ENCODE results near the gene RNASEH2C. TPM values are rescaled to one million over a fixed set of nuclear protein-coding genes. Genes with fewer than 3 reads are reported as not detected.

RNASEH2C gene
- total and polyA plus RNA-seq, 2 of the 13 experiments (the other 11 are each of a cell fraction or from before 2014, with no cell fraction given) = 27.4 to 50.9 TPM

DNA sequence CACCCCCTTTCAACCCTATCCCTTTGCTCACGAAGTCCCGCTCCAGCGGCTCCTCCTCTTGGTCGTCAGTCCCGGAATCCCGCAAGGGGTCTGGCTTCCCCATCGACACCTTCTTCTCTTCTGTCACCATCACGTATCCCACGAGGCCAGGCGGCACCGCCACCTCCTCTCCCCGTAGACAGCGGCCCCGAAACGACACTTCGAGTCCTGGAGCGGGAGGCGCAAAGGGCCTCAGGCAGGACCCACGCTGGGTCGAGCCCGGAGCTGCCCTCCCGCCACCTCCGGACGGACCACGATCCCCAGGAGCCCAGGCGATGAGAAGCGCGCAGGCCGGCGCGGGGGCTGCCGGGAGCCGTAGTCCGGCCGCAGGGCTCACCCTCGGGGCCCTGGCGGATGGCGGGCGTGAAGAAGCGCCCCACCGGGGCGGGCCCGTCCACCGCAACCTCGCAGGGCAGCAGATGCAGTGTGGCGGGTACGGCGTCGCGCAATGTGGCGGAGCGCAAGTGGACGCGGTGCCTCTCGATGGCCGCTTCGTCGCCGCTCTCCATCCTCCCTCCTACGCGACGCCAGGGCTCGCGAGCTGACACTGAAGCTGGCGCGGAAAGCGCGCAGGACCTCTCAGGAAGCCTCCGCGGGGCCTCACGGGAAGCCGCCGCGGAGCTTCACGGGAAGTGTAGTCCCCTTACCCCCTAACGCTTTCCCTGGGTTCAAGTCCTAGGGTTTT, at the start of gene RNASEH2C (continued):
- TF ChIP-seq, protein P1, sequence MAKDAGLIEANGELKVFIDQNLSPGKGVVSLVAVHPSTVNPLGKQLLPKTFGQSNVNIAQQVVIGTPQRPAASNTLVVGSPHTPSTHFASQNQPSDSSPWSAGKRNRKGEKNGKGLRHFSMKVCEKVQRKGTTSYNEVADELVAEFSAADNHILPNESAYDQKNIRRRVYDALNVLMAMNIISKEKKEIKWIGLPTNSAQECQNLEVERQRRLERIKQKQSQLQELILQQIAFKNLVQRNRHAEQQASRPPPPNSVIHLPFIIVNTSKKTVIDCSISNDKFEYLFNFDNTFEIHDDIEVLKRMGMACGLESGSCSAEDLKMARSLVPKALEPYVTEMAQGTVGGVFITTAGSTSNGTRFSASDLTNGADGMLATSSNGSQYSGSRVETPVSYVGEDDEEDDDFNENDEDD (CRISPR knock-in tag; IDR thresholded peaks at IDR 0.05; ENCODE audit: borderline replicate concordance) = peak; percentile 93
- peak; percentile 34; the same call in 1 of the 2 replicates for TF ChIP-seq HIVEP1 (CRISPR knock-in tag; IDR thresholded peaks at IDR 0.05)
- TF ChIP-seq, protein P2, sequence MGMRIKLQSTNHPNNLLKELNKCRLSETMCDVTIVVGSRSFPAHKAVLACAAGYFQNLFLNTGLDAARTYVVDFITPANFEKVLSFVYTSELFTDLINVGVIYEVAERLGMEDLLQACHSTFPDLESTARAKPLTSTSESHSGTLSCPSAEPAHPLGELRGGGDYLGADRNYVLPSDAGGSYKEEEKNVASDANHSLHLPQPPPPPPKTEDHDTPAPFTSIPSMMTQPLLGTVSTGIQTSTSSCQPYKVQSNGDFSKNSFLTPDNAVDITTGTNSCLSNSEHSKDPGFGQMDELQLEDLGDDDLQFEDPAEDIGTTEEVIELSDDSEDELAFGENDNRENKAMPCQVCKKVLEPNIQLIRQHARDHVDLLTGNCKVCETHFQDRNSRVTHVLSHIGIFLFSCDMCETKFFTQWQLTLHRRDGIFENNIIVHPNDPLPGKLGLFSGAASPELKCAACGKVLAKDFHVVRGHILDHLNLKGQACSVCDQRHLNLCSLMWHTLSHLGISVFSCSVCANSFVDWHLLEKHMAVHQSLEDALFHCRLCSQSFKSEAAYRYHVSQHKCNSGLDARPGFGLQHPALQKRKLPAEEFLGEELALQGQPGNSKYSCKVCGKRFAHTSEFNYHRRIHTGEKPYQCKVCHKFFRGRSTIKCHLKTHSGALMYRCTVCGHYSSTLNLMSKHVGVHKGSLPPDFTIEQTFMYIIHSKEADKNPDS (CRISPR knock-in tag; IDR thresholded peaks at IDR 0.05) = no peak
- TF ChIP-seq KAT8 (CRISPR knock-in tag; IDR thresholded peaks at IDR 0.05) = peak; percentile 84
- TF ChIP-seq, protein P3, sequence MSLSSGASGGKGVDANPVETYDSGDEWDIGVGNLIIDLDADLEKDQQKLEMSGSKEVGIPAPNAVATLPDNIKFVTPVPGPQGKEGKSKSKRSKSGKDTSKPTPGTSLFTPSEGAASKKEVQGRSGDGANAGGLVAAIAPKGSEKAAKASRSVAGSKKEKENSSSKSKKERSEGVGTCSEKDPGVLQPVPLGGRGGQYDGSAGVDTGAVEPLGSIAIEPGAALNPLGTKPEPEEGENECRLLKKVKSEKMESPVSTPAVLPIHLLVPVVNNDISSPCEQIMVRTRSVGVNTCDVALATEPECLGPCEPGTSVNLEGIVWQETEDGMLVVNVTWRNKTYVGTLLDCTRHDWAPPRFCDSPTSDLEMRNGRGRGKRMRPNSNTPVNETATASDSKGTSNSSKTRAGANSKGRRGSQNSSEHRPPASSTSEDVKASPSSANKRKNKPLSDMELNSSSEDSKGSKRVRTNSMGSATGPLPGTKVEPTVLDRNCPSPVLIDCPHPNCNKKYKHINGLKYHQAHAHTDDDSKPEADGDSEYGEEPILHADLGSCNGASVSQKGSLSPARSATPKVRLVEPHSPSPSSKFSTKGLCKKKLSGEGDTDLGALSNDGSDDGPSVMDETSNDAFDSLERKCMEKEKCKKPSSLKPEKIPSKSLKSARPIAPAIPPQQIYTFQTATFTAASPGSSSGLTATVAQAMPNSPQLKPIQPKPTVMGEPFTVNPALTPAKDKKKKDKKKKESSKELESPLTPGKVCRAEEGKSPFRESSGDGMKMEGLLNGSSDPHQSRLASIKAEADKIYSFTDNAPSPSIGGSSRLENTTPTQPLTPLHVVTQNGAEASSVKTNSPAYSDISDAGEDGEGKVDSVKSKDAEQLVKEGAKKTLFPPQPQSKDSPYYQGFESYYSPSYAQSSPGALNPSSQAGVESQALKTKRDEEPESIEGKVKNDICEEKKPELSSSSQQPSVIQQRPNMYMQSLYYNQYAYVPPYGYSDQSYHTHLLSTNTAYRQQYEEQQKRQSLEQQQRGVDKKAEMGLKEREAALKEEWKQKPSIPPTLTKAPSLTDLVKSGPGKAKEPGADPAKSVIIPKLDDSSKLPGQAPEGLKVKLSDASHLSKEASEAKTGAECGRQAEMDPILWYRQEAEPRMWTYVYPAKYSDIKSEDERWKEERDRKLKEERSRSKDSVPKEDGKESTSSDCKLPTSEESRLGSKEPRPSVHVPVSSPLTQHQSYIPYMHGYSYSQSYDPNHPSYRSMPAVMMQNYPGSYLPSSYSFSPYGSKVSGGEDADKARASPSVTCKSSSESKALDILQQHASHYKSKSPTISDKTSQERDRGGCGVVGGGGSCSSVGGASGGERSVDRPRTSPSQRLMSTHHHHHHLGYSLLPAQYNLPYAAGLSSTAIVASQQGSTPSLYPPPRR (CRISPR knock-in tag; IDR thresholded peaks at IDR 0.05; ENCODE audit: borderline replicate concordance) = peak; percentile 21; the same call in 1 of the 2 replicates
- TF ChIP-seq ZBTB7B (CRISPR knock-in tag; IDR thresholded peaks at IDR 0.05) = peak; percentile 71; the same call in 1 of the 2 replicates
- TF ChIP-seq HDAC1 (CRISPR knock-in tag; IDR thresholded peaks at IDR 0.05) = peak; percentile 72
- no peak; the same call in 1 of the 2 replicates for TF ChIP-seq MTA1 (CRISPR knock-in tag; IDR thresholded peaks at IDR 0.05; ENCODE audit: borderline replicate concordance)
- TF ChIP-seq, protein P4, sequence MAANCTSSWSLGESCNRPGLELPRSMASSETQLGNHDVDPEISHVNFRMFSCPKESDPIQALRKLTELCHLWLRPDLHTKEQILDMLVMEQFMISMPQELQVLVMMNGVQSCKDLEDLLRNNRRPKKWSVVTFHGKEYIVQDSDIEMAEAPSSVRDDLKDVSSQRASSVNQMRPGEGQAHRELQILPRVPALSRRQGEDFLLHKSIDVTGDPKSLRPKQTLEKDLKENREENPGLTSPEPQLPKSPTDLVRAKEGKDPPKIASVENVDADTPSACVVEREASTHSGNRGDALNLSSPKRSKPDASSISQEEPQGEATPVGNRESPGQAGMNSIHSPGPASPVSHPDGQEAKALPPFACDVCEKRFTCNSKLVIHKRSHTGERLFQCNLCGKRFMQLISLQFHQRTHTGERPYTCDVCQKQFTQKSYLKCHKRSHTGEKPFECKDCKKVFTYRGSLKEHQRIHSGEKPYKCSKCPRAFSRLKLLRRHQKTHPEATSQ (CRISPR knock-in tag; IDR thresholded peaks at IDR 0.05; ENCODE audit: borderline replicate concordance) = no peak
- peak; percentile 62; the same call in 1 of the 2 replicates for TF ChIP-seq EEA1 (CRISPR knock-in tag; IDR thresholded peaks at IDR 0.05; ENCODE audit: borderline replicate concordance)
- TF ChIP-seq CHD4 (IDR thresholded peaks at IDR 0.05; ENCODE audit: borderline replicate concordance, low read length) = no peak
- peak; percentile 86; the same call in 1 of the 2 replicates for TF ChIP-seq ZNF274 (CRISPR knock-in tag; IDR thresholded peaks at IDR 0.05)
- TF ChIP-seq JUNB (CRISPR knock-in tag; IDR thresholded peaks at IDR 0.05; ENCODE audit: borderline replicate concordance) = 0 out of 2 replicates have a peak, but pooled peaks have one; percentile 43
- 0 out of 2 replicates have a peak, but pooled peaks have one; percentile 67 for TF ChIP-seq ZNF674 (CRISPR knock-in tag; IDR thresholded peaks at IDR 0.05; ENCODE audit: low read depth)
- peak; percentile 72; the same call in 1 of the 2 replicates for TF ChIP-seq ZNF430 (CRISPR knock-in tag; IDR thresholded peaks at IDR 0.05)
- TF ChIP-seq SMYD3 (CRISPR knock-in tag; IDR thresholded peaks at IDR 0.05) = 0 out of 2 replicates have a peak, but pooled peaks have one; percentile 32
